ENCODE measurements around the gene CHAF1B. TPM values are rescaled to one million over a fixed set of nuclear protein-coding genes. Genes with fewer than 3 reads are reported as not detected.
A peak's percentile ranks its signal among the peaks of the same experiment; 100 is the strongest.

The CHAF1B gene
- total RNA-seq, 1 experiment from 2014 or later = 52.7 TPM

- Histone ChIP-seq H3K4me3 (ENCODE audit: low read depth, low read length, poor library complexity, severe bottlenecking) (no peak overlapping the region), H3K4me1 (ENCODE audit: insufficient read depth, low read length, poor library complexity, severe bottlenecking) (no peaks in the 10 kb centered on the region), H3K36me3 (ENCODE audit: insufficient read depth, low read length, poor library complexity, severe bottlenecking) (no peaks in the 10 kb centered on the region), H3K9me3 (ENCODE audit: low read depth, low read length, poor library complexity, severe bottlenecking) (no peaks in the 10 kb centered on the region), H3K27ac (ENCODE audit: low read depth, low read length, poor library complexity, severe bottlenecking) (peak overlapping the region; percentile 32), H3K27me3 (replicated peaks; ENCODE audit: insufficient read depth, low read depth, low read length, poor library complexity) (no peaks in the 10 kb centered on the region)
- TF ChIP-seq, protein P1, sequence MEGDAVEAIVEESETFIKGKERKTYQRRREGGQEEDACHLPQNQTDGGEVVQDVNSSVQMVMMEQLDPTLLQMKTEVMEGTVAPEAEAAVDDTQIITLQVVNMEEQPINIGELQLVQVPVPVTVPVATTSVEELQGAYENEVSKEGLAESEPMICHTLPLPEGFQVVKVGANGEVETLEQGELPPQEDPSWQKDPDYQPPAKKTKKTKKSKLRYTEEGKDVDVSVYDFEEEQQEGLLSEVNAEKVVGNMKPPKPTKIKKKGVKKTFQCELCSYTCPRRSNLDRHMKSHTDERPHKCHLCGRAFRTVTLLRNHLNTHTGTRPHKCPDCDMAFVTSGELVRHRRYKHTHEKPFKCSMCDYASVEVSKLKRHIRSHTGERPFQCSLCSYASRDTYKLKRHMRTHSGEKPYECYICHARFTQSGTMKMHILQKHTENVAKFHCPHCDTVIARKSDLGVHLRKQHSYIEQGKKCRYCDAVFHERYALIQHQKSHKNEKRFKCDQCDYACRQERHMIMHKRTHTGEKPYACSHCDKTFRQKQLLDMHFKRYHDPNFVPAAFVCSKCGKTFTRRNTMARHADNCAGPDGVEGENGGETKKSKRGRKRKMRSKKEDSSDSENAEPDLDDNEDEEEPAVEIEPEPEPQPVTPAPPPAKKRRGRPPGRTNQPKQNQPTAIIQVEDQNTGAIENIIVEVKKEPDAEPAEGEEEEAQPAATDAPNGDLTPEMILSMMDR (conservative IDR thresholded peaks at IDR 0.05; ENCODE audit: low read depth, low read length) = no peak
- no peak for TF ChIP-seq EZH2 (IDR thresholded peaks at IDR 0.05; ENCODE audit: borderline replicate concordance, low read depth, low read length, poor library complexity, severe bottlenecking)
- no peak for DNase-seq (ENCODE audit: low spot score)
- BruUV-seq (replicated peaks) = no TSS peak
- intact Hi-C loops (cut with micrococcal nuclease; ENCODE audit: unreplicated experiment) = loop anchor here (10.0 kb wide), 1 partner anchor 426 kb away; no protein-coding TSS in a partner anchor
- ChIA-PET POLR2A (ENCODE audit: low non-redundant PET) (no interaction called here), CTCF (no interaction called here)
These were observed 43.7 kb downstream of the CHAF1B start for GRCh38 chr21:36428761-36429432.

GRCh38 chr21:36429947-36430546 lies 44.9 kb downstream of the CHAF1B start:
- no peaks in the 10 kb centered on the region for H3K36me3 ChIP-seq (ENCODE audit: insufficient read depth, low read length, poor library complexity, severe bottlenecking)
- DNase-seq (ENCODE audit: low spot score) = no peak
- H3K9me3 ChIP-seq (ENCODE audit: low read depth, low read length, poor library complexity, severe bottlenecking) = no peaks in the 10 kb centered on the region
- CTCF ChIA-PET = no interaction called here
- BruUV-seq (replicated peaks) = no TSS peak
- no peaks in the 10 kb centered on the region for H3K4me1 ChIP-seq (ENCODE audit: insufficient read depth, low read length, poor library complexity, severe bottlenecking)
- H3K27ac ChIP-seq (ENCODE audit: low read depth, low read length, poor library complexity, severe bottlenecking) = no peak overlapping the region
- intact Hi-C loops (cut with micrococcal nuclease; ENCODE audit: unreplicated experiment) = loop anchor here (10.0 kb wide), 1 partner anchor 425 kb away; no protein-coding TSS in a partner anchor
- TF ChIP-seq, protein P1 (conservative IDR thresholded peaks at IDR 0.05; ENCODE audit: low read depth, low read length) = no peak
- no peak for TF ChIP-seq EZH2 (IDR thresholded peaks at IDR 0.05; ENCODE audit: borderline replicate concordance, low read depth, low read length, poor library complexity, severe bottlenecking)
- no peaks in the 10 kb centered on the region for H3K27me3 ChIP-seq (replicated peaks; ENCODE audit: insufficient read depth, low read depth, low read length, poor library complexity)
- no peak overlapping the region for H3K4me3 ChIP-seq (ENCODE audit: low read depth, low read length, poor library complexity, severe bottlenecking)
- POLR2A ChIA-PET (ENCODE audit: low non-redundant PET) = no interaction called here

GRCh38 chr21:36430841-36431240 lies 45.6 kb downstream of the CHAF1B start:
- POLR2A ChIA-PET (ENCODE audit: low non-redundant PET) = no interaction called here
- intact Hi-C loops (cut with micrococcal nuclease; ENCODE audit: unreplicated experiment) = no loop called here
- Histone ChIP-seq H3K4me3 (ENCODE audit: low read depth, low read length, poor library complexity, severe bottlenecking) (no peak overlapping the region), H3K9me3 (ENCODE audit: low read depth, low read length, poor library complexity, severe bottlenecking) (no peaks in the 10 kb centered on the region), H3K4me1 (ENCODE audit: insufficient read depth, low read length, poor library complexity, severe bottlenecking) (no peaks in the 10 kb centered on the region), H3K27me3 (replicated peaks; ENCODE audit: insufficient read depth, low read depth, low read length, poor library complexity) (no peaks in the 10 kb centered on the region), H3K36me3 (ENCODE audit: insufficient read depth, low read length, poor library complexity, severe bottlenecking) (no peaks in the 10 kb centered on the region), H3K27ac (ENCODE audit: low read depth, low read length, poor library complexity, severe bottlenecking) (no peak overlapping the region)
- CTCF ChIA-PET = no interaction called here
- no peak for DNase-seq (ENCODE audit: low spot score)
- BruUV-seq (replicated peaks) = no TSS peak
- TF ChIP-seq, protein P1 (conservative IDR thresholded peaks at IDR 0.05; ENCODE audit: low read depth, low read length) = no peak
- no peak for TF ChIP-seq EZH2 (IDR thresholded peaks at IDR 0.05; ENCODE audit: borderline replicate concordance, low read depth, low read length, poor library complexity, severe bottlenecking)

Measured in A673 (cell line).